GM18511 (cell line): ENCODE results near the gene FIBP.
"Not testable (repeated sequence)": the region's sequence is repeated elsewhere in the genome, so short reads cannot be mapped to it uniquely, and the experiment has no call there.

Experiments
- ATAC-seq: cut with Tn5 transposase; IDR thresholded peaks from one replicate; pipeline ENCODE4 v1.9.1; 2021; ENCODE audit warnings: mild to moderate bottlenecking, moderate library complexity; ENCODE audit not compliant: unreplicated experiment

FIBP gene

GRCh38 chr11:65915101-65915820 is 27.0 kb upstream of the FIBP start:
- no peak for ATAC-seq

DNA sequence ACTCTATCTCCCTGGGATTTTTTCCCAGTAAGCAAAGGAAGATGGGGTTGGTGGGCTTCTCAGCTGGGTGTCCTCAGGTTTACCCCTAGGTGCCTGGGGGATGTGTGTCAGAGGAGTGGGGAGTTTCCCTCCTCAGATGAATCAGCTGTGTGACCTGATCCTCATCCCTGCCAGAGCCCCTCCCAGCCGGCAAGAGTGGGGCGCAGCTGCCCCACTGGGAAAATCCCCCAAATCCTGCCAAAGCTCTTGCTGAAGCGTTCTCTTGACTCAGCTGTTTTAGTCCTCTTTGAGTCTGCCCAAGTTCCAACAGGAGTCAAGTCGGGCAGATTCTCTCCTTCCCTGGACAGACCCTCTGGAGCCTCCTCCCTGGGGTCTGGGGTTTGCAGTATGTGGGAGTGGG is 24.6 kb upstream of the FIBP start:
- no peak for ATAC-seq

- no peak for ATAC-seq
These were observed 23.7 kb upstream of the FIBP start for GRCh38 chr11:65911682-65912568.

DNA sequence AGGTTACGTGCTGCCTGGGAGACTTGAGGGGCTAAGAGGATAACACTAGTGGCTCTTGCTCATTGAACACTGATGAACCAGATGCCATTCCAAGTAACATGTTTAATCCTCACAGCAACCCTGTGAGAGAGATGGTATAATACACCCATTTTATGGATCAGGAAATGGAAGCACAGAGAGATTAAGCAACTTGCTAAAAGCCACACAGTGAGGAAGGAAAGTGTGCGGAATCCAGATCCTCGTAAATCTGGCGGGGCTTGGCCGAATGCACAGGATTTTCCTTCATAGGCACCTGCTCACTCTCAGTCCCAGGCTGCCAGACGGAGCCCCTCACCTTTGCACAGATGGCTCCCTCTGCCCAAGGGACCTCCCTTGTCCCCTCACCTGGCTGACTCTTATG is 19.6 kb upstream of the FIBP start:
- ATAC-seq, result no peak

GRCh38 chr11:65906602-65907001 is 18.3 kb upstream of the FIBP start:
- ATAC-seq, result no peak

DNA sequence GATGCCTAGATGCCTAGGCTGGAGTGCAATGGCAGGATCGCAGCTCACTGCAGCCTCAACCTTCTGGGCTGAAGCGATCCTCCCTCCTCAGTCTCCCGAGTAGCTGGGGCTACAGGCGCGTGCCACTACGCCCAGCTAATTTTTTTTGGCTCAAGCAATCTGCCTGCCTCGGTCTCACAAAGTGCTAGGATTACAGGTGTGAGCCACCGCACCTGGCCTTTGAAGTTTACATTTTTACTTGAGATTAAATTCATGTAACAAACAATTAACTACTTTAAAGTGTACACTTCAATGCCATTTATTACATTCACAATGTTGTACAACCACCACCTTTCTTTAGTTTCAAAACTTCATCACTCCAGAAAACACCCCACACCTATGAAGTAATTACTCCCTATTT is 15.4 kb upstream of the FIBP start:
- no peak for ATAC-seq

DNA sequence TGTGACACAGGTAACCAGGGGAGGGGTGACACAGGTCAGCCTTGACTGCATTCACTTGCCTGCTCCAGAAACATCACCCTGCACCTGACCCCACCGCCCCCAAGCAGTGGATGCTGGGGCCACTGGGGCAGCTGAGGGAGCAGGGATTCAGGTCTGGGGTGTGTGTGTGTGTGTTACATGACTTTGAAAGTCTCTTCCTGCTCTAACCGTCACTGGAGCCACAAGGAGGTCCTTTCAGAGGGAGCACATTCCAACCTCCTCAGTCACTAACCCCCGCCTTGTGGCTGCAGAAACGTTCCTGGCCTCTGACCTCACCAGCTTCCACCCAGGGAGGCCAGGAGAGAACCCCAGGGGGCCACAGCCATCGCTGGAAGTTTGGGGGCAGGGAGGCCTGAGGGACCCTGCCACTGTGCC is 14.8 kb upstream of the FIBP start:
- ATAC-seq, result no peak

DNA sequence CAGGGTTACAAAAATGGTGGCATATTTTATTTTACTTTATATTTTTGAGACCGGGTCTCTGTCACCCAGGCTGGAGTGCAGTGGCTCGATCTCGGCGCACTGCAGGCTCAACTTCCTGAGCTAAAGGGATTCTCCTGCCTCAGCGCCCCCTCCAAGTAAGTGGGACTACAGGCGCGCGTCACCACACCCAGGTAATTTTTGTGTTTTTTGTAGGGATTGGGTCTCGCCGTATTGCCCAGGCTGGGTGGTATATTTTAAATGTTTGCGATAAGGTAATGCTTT is 12.6 kb upstream of the FIBP start:
- ATAC-seq, result no peak

GRCh38 chr11:65900125-65900898 is 12.0 kb upstream of the FIBP start, which contains the start of gene FOSL1:
FOSL1 (minus strand) TSS chr11:65900388; CDS start chr11:65900339, 49 bp downstream.
- ATAC-seq, result peak; percentile 84

DNA sequence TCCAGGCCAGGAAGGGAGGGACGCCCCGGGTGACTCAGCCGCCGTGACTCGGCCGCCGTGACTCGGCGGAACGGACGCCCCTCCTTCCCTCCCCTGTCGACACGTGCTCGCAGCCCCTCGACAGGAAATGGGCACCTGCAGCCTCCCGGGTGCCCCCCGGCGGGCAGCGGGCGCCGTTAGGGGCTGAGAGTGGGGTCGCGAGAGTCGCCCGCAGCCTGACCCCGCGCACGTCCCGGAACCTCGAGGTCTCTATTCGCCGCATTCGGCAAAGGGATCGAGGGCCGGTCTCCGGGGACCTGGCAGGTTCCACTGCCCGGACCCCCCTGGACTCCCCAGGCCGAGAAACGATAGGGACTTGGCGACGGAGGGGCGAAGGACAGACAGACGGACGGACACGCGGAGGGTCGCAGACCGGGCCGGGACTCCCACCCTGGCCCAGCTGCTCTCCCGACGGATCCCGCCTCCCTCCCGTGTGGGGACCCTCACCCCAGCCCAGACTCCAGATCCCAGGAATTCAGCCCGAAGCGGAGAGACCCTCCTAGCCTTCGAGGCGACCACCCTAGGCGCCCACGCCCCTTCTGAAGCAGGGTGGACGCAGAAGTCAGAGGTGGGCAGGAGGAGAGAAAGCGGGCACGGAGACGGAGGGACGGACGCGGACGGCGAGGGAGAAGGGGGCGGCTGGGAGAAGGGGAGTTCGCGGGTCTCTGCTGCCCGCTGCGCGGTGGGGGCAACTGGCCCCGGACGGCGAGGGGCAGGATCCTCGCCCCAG is 11.3 kb upstream of the FIBP start:
- ATAC-seq, result peak; percentile 2

DNA sequence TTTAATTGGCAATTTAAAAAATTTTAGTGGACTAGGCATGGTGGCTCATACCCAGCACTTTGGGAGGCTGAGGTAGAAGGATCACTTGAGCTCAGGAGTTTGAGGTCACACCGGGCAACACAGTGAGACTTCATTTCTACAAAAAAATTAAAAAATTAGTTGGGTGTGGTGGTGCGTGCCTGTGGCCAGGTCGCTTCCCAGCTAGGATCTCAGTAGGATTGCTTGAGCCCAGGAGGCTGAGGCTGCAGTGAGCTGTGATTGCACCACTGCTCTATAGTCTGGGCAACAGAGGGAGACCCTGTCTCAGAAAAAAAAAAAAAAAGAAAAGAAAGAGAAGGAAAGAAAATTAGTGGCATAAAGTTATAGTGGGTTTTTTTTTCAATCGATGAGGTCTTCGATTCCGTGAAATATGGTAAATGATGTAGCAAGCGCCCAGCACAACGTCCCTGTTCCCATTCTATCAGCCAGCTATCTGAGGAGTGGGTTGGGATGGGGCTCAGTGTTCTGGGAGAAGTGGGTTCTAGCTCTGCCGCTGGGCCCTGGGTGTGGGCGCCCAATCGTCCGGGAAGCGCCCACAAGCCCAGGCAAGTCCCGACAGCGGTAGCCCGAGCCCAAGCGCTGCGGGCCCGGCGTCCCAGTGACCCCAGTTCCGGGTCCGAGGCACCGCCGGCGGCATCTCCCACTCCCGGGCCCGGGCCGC is 10.5 kb upstream of the FIBP start:
- no peak for ATAC-seq

GRCh38 chr11:65897020-65897471 is 8.8 kb upstream of the FIBP start:
- no peak for ATAC-seq

DNA sequence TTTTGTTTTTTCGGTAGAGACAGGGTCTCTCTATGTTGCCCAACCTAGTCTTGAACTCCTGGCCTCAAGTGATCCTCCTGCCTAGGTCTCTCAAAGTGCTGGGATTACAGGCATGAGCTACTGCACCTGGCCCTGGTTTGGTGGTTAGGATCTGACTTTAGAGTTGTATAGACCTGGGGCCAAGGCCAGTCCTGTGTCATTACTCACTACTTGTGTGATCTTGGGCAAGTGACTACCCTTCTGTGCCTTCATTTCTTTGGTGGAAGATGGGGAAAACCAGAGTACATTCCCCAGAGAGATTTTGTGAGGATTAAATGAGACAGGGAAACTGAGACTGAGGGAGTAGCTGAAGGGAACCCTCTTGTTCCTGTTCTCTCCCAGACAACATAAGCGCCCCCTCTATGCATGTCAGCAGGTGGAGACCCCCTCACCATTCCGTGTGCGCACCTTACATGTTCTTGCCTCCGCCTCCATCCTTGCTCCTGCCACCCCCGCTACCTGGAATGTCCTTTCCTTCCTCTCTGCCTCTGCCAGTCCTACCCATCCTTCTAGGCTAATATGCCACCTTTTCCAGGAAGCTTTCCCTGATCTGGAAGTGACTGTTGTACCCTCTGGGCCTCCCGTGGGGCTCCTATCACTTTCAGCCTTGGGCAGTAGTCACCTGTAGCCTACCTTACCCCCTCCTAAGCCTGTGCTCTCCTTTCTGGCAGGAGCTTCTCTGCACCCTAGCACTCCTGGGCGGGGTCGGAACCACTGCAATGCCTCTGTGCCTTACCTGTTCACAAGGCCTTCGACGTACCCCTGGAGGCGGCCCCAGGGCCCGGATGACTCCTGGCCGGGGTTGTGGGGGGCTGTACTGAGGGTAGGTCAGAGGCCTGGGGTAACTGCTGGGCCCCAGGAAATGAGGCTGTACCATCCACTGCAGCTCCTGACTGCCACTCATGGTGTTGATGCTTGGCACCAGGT is 8.0 kb upstream of the FIBP start:
- no peak for ATAC-seq

- ATAC-seq, result no peak
These were observed 7.3 kb upstream of the FIBP start for GRCh38 chr11:65895482-65895981.

DNA sequence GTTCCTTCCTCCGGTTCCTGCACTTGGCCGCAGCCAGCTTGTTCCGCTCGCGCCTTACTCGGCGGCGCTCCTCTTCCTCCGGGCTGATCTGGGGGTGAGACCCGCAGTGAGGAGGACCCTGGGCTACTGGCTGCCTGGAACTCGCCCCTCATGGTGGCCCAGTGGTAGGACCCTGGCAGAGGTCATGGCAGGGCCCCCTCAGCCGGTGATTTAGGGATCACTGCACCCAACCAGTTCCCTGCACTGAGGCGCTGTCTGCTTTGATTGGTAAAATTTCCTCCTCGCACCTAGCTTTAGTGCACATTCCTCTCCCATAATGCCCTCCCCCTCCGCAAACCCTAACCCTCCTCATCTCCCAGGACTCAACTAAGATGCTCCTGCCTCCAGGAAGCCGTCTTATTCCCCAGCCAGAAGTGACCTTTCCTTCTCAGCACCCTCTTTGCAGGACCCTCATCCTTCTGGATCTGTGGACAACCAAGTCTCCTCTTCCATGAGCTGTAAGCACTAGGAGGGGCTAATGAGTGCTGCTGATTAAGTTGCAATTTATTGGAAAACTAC is 5.8 kb upstream of the FIBP start:
- ATAC-seq, result no peak

- no peak for ATAC-seq
These were observed 4.5 kb upstream of the FIBP start for GRCh38 chr11:65892661-65893317.

DNA sequence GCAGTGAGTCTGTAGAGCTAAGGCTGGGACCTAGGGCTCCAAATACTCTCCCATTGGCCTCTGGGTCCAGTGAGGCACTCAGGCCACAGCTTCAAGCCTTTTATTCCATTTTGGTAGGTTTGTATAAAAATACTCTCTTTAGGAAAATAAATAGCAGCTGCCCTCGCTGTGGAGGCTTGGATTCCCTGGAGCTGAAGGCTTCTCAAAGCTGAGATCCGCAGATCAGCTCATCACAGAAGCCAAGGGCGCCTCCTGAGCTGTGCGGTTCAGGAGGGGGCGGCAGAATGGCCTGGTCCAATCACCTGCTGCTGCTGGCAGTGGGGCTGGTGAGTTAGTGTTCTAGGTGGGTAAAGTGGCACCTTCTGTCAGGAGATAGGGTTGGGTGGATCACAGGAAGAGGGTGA is 3.9 kb upstream of the FIBP start:
- ATAC-seq, result not testable (repeated sequence)
